H1 (cell line): ENCODE measurements around the gene CTNND2. TPM values are rescaled to one million over a fixed set of nuclear protein-coding genes. Genes with fewer than 3 reads are reported as not detected.

Experiments
- CTCF ChIA-PET: fragments of 300-600 bp; sonication (Branson Sonifier 250); formaldehyde crosslinking; loops from one replicate; lab custom pipeline; 2021; ENCODE audit not compliant: partially characterized antibody; lab: Charles Lee
- POLR2A ChIA-PET: fragments of 300-600 bp; sonication (Branson Sonifier 250); formaldehyde crosslinking; loops from one replicate; lab custom pipeline; 2021; ENCODE audit warnings: inconsistent platforms; ENCODE audit not compliant: partially characterized antibody; lab: Charles Lee
- DNase-seq, 2 experiments: peaks; one replicate each; pipeline versions ENCODE4 v3.0.0 to v3.0.0-alpha.2; 2010 to 2022; ENCODE audit warnings: low spot score in 2 of 2, low read depth in 1 of 2, mixed read lengths in 1 of 2
- FAIRE-seq: peaks from 2 replicates; lab custom pipeline; 2011; peaks lifted over from hg19 to GRCh38; lab: Jason Lieb, UNC
- H2AFZ ChIP-seq: 2 replicates; pipeline ENCODE4 v1.8.1; 2012; ENCODE audit warnings: low read length, inconsistent platforms
- H2AK5ac ChIP-seq: 2 replicates; pipeline ENCODE4 v1.6.1; 2013; ENCODE audit warnings: low read depth, low read length
- H2BK120ac ChIP-seq: replicated peaks from 2 replicates; pipeline ENCODE3; 2013; ENCODE audit warnings: low read depth, low read length, inconsistent platforms
- H2BK12ac ChIP-seq: 2 replicates; pipeline ENCODE4 v1.6.1; 2013; ENCODE audit warnings: low read depth, low read length
- H2BK15ac ChIP-seq: 2 replicates; pipeline ENCODE4 v1.6.1; 2013; ENCODE audit warnings: low read length
- H2BK20ac ChIP-seq: 2 replicates; pipeline ENCODE4 v1.6.1; 2013; ENCODE audit warnings: low read length
- H2BK5ac ChIP-seq: 2 replicates; pipeline ENCODE4 v1.6.1; 2013; ENCODE audit warnings: low read depth, low read length
- H3K14ac ChIP-seq: 2 replicates; pipeline ENCODE4 v1.6.1; 2013; ENCODE audit warnings: inconsistent platforms; ENCODE audit not compliant: insufficient read length
- H3K18ac ChIP-seq: 2 replicates; pipeline ENCODE4 v1.6.1; 2013; ENCODE audit warnings: low read length; ENCODE audit errors: extremely low read depth
- H3K23ac ChIP-seq: 2 replicates; pipeline ENCODE4 v1.6.1; 2013; ENCODE audit warnings: inconsistent platforms; ENCODE audit not compliant: insufficient read length
- H3K23me2 ChIP-seq: 2 replicates; pipeline ENCODE4 v1.6.1; 2013; ENCODE audit warnings: low read depth, low read length
- H3K27ac ChIP-seq: 2 replicates; pipeline ENCODE4 v1.6.1; 2011; ENCODE audit warnings: low read depth, low read length, inconsistent platforms
- H3K27me3 ChIP-seq, 4 experiments: replicated peaks in 1 of 4; 1 replicate in 1 of 4; 2 replicates in 3 of 4; pipeline versions ENCODE4 v1.6.1 to v1.8.1; 2011 to 2013; ENCODE audit warnings: low read length in 3 of 4, mild to moderate bottlenecking in 3 of 4, inconsistent platforms in 2 of 4, mixed read lengths in 2 of 4, moderate library complexity in 1 of 4; ENCODE audit not compliant: control insufficient read depth in 3 of 4, insufficient read depth in 3 of 4; ENCODE audit errors: extremely low read depth in 1 of 4
- H3K36me3 ChIP-seq, 4 experiments: 2 replicates each; pipeline versions ENCODE4 v1.6.1 to v1.8.1; 2011 to 2013; ENCODE audit warnings: mild to moderate bottlenecking in 4 of 4, low read length in 3 of 4, moderate library complexity in 2 of 4, control low read depth in 1 of 4, inconsistent platforms in 1 of 4; ENCODE audit not compliant: insufficient read depth in 4 of 4, control insufficient read depth in 2 of 4
- H3K4ac ChIP-seq: replicated peaks from 2 replicates; pipeline ENCODE3; 2013; ENCODE audit warnings: low read length, low read depth, mixed read lengths, inconsistent platforms; ENCODE audit not compliant: insufficient read length
- H3K4me1 ChIP-seq, 4 experiments: replicated peaks in 1 of 4; 1 replicate in 1 of 4; 2 replicates in 3 of 4; pipeline versions ENCODE4 v1.6.1 to v1.8.1; 2011 to 2013; ENCODE audit warnings: low read length in 3 of 4, inconsistent platforms in 2 of 4, mixed read lengths in 1 of 4; ENCODE audit not compliant: insufficient read depth in 4 of 4, control insufficient read depth in 3 of 4
- H3K4me2 ChIP-seq, 2 experiments: 2 replicates each; pipeline versions ENCODE4 v1.6.1 to v1.8.1; 2011 to 2013; ENCODE audit warnings: low read depth in 2 of 2, low read length in 2 of 2, control low read depth in 1 of 2, inconsistent platforms in 1 of 2, mild to moderate bottlenecking in 1 of 2; ENCODE audit not compliant: insufficient read depth in 1 of 2
- H3K4me3 ChIP-seq, 4 experiments: fragments of 200-600, 300-600 bp in 1 of 4; sonication (generic), shearing (Covaris generic), sonication (Bioruptor Twin) in 1 of 4; 2 replicates each; pipeline versions ENCODE4 v1.5.1 to v1.8.1; 2011 to 2016; ENCODE audit warnings: low read length in 4 of 4, low read depth in 3 of 4, control low read depth in 2 of 4, inconsistent platforms in 2 of 4, mild to moderate bottlenecking in 2 of 4, mixed read lengths in 1 of 4, moderate library complexity in 1 of 4; ENCODE audit not compliant: insufficient read depth in 2 of 4; ENCODE audit errors: extremely low read depth in 1 of 4
- H3K56ac ChIP-seq: replicated peaks from 2 replicates; pipeline ENCODE3; 2013; ENCODE audit warnings: low read depth, mild to moderate bottlenecking, mixed read lengths, low read length, inconsistent platforms; ENCODE audit not compliant: insufficient read length
- H3K79me1 ChIP-seq: 2 replicates; pipeline ENCODE4 v1.6.1; 2013; ENCODE audit warnings: low read depth, low read length, control low read depth
- H3K79me2 ChIP-seq, 2 experiments: 2 replicates each; pipeline versions ENCODE4 v1.6.1 to v1.8.1; 2012 to 2013; ENCODE audit warnings: low read length in 2 of 2, mild to moderate bottlenecking in 2 of 2, inconsistent platforms in 1 of 2; ENCODE audit not compliant: insufficient read depth in 2 of 2, control insufficient read depth in 1 of 2
- H3K9ac ChIP-seq, 4 experiments: replicated peaks in 1 of 4; 1 replicate in 1 of 4; 2 replicates in 3 of 4; pipeline versions ENCODE4 v1.6.1 to v1.8.1; 2011 to 2013; ENCODE audit warnings: low read depth in 3 of 4, low read length in 3 of 4, control low read depth in 2 of 4, mild to moderate bottlenecking in 2 of 4, moderate library complexity in 2 of 4, inconsistent platforms in 1 of 4; ENCODE audit errors: extremely low read depth in 1 of 4
- H3K9me3 ChIP-seq, 2 experiments: 2 replicates each; pipeline versions ENCODE4 v1.6.1 to v1.8.1; 2012 to 2013; ENCODE audit warnings: mild to moderate bottlenecking in 2 of 2, moderate library complexity in 2 of 2, control low read depth in 1 of 2, inconsistent platforms in 1 of 2, low read depth in 1 of 2, low read length in 1 of 2, mixed read lengths in 1 of 2; ENCODE audit not compliant: insufficient read depth in 2 of 2
- H4K20me1 ChIP-seq, 2 experiments: replicated peaks in 1 of 2; 2 replicates each; pipeline versions ENCODE3 to v1.8.1; 2011 to 2013; ENCODE audit warnings: inconsistent platforms in 2 of 2, low read length in 2 of 2, mild to moderate bottlenecking in 1 of 2; ENCODE audit not compliant: insufficient read depth in 2 of 2, control insufficient read depth in 1 of 2
- H4K5ac ChIP-seq: 2 replicates; pipeline ENCODE4 v1.6.1; 2013; ENCODE audit warnings: low read length, low read depth, mixed read lengths, inconsistent platforms; ENCODE audit not compliant: insufficient read length
- H4K8ac ChIP-seq: 2 replicates; pipeline ENCODE4 v1.8.0; 2013; ENCODE audit warnings: mild to moderate bottlenecking, moderate library complexity, low read length, inconsistent platforms; ENCODE audit not compliant: insufficient read depth; ENCODE audit errors: extremely low read depth
- H4K91ac ChIP-seq: replicated peaks from 2 replicates; pipeline ENCODE3; 2013; ENCODE audit warnings: low read length, mixed read lengths, inconsistent platforms; ENCODE audit not compliant: insufficient read length
- NRF1 ChIP-seq: IDR thresholded peaks from 2 replicates; pipeline ENCODE4 v1.6.1; 2011; ENCODE audit warnings: mild to moderate bottlenecking, low read depth, low read length, improper control_type of control experiment
- polyA plus RNA-seq, 7 experiments: library from polyadenylated mRNA; depleted of rRNA in 3 of 7; stranded (reverse) in 5 of 7; unstranded in 2 of 7; fragments of >200 nt in 5 of 7; fragments of 200-250 nt in 2 of 7; gene quantifications; 1 replicate in 5 of 7; 2 replicates in 1 of 7; 4 replicates in 1 of 7; pipeline versions ENCODE4 v1.2.1 to v1.2.3, GENCODE V29; 2011 to 2013; ENCODE audit warnings: missing spikeins in 2 of 7, mixed read lengths in 2 of 7
- total RNA-seq: library from RNA; stranded (reverse); fragmentation: NEBNext Ultra II Directional; extraction: Animal tissue kit (Norgen Biotek cat#: 25700); gene quantifications from 2 replicates; pipeline ENCODE4 v1.2.1, GENCODE V29; 2021
- TF ChIP-seq, protein P1 (sequence below): IDR thresholded peaks from 2 replicates; pipeline ENCODE4 v1.6.1; 2012; ENCODE audit warnings: low read length, inconsistent platforms

CTNND2 gene
- total and polyA plus RNA-seq, 2 of the 8 experiments (the other 6 are each of a cell fraction or from before 2014, with no cell fraction given): 7.4 to 14.2 TPM

GRCh38 chr5:10958728-10959127 is 945.5 kb downstream of the CTNND2 start:
- Histone ChIP-seq H4K8ac (no peak overlapping the region), H2BK20ac (no peak overlapping the region), H3K79me1 (no peaks in the 10 kb centered on the region), H3K27ac (no peak overlapping the region), H3K4me3 (no peak overlapping the region), H4K20me1 (no peaks in the 10 kb centered on the region), H3K9me3 (peaks cover 3% of the 10 kb centered on the region in 2 experiments; a peak in 1 of 4 replicates), H3K9ac (no peak overlapping the region), H4K5ac (no peak overlapping the region), H3K79me2 (no peaks in the 10 kb centered on the region), H3K56ac (no peak overlapping the region), H3K4ac (no peak overlapping the region), H2AK5ac (no peak overlapping the region), H2BK15ac (no peak overlapping the region), H3K23me2 (no peaks in the 10 kb centered on the region; the same call in 1 of the 2 replicates), H3K23ac (no peak overlapping the region), H2AFZ (no peak overlapping the region), H2BK120ac (no peak overlapping the region), H2BK12ac (no peak overlapping the region), H3K27me3 (no peaks in the 10 kb centered on the region), H2BK5ac (no peak overlapping the region), H3K4me2 (no peak overlapping the region), H3K4me1 (no peaks in the 10 kb centered on the region), H3K36me3 (no peaks in the 10 kb centered on the region), H4K91ac (no peak overlapping the region), H3K18ac (no peak overlapping the region), H3K14ac (no peak overlapping the region)
- POLR2A ChIA-PET: no interaction called here
- TF ChIP-seq, protein P1, sequence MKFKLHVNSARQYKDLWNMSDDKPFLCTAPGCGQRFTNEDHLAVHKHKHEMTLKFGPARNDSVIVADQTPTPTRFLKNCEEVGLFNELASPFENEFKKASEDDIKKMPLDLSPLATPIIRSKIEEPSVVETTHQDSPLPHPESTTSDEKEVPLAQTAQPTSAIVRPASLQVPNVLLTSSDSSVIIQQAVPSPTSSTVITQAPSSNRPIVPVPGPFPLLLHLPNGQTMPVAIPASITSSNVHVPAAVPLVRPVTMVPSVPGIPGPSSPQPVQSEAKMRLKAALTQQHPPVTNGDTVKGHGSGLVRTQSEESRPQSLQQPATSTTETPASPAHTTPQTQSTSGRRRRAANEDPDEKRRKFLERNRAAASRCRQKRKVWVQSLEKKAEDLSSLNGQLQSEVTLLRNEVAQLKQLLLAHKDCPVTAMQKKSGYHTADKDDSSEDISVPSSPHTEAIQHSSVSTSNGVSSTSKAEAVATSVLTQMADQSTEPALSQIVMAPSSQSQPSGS: no peak
- TF ChIP-seq NRF1: no peak
- CTCF ChIA-PET: interaction anchor here (1.0 kb wide), 1 partner anchor 29 kb away, joined by 4 read pairs; no protein-coding TSS in a partner anchor
- DNase-seq (no peak), FAIRE-seq (no peak)
